LNCaP clone FGC (cell line): ENCODE measurements around the gene UTP20.

Experiments
- DNase-seq: peaks from one replicate; pipeline ENCODE4 v3.0.0-alpha.2; 2011; ENCODE audit warnings: low read depth
- H3K4me3 ChIP-seq: 2 replicates; pipeline ENCODE4 v1.5.1; 2011; ENCODE audit warnings: mild to moderate bottlenecking, low read depth, low read length, control low read depth
- TF ChIP-seq, protein P1 (sequence below): IDR thresholded peaks from 2 replicates; pipeline ENCODE4 v1.5.1; 2012; ENCODE audit warnings: mild to moderate bottlenecking; ENCODE audit not compliant: control insufficient read depth, insufficient read depth; ENCODE audit errors: extremely low read depth

Gene UTP20

DNA sequence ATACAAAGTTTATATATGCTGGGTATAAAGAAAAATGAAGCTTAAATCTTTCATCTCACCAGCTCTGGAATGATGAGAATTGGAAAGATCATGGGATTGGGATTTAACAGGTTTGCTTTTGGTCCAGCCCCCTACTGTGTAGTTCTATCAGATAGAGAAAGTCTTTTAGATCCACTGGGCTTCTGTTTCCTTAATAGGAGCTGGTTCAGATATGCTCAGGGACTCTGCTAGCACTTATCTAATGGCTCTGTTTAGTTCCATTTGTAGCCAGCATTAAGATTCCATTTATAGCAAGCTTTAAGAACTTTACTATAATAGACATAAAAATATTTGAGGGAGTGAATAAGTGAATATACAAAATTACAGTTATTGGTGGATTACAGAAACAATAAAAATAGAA lies 42.6 kb downstream of the UTP20 start:
- TF ChIP-seq, protein P1, sequence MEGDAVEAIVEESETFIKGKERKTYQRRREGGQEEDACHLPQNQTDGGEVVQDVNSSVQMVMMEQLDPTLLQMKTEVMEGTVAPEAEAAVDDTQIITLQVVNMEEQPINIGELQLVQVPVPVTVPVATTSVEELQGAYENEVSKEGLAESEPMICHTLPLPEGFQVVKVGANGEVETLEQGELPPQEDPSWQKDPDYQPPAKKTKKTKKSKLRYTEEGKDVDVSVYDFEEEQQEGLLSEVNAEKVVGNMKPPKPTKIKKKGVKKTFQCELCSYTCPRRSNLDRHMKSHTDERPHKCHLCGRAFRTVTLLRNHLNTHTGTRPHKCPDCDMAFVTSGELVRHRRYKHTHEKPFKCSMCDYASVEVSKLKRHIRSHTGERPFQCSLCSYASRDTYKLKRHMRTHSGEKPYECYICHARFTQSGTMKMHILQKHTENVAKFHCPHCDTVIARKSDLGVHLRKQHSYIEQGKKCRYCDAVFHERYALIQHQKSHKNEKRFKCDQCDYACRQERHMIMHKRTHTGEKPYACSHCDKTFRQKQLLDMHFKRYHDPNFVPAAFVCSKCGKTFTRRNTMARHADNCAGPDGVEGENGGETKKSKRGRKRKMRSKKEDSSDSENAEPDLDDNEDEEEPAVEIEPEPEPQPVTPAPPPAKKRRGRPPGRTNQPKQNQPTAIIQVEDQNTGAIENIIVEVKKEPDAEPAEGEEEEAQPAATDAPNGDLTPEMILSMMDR: no peak
- DNase-seq: no peak
- no peak overlapping the region for H3K4me3 ChIP-seq

DNA sequence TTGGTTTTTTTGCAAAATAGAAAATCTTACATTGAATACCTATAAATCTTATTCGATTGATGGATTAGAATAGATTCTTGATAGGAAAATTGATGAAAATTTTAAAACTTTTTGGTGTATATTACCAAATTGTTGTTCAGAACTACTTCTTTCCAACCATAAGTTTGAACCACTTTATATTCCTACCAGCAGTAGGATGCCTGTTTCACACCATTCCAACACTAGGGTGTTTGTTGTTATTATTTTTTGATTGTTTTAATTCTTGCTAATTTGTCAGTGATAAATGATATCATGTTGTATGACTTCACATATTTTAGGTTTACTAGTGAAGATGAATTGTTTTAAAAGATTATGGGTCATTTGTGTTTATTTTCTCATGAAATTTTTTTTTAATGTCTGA lies 43.4 kb downstream of the UTP20 start:
- DNase-seq: no peak
- TF ChIP-seq, protein P1: no peak
- H3K4me3 ChIP-seq: no peak overlapping the region

DNA sequence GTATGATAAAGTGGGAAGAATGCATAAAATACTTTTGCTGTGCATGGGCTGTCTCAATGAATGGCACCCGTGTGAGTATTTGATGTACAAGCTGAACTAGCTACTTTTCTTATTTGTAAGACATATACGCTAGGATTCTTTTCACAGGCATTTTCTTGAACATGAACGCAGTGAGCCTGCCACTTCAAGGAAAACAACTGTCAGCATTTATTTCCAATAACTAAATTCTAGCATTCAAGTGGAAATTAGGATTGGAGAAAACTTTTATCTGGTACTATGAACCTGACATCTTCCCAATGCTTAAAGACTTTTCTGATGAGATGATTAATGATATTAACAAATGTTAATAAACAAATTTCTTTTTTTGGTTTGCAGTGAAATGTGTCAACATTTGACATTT lies 45.7 kb downstream of the UTP20 start:
- no peak overlapping the region for H3K4me3 ChIP-seq
- DNase-seq: no peak
- TF ChIP-seq, protein P1: no peak

DNA sequence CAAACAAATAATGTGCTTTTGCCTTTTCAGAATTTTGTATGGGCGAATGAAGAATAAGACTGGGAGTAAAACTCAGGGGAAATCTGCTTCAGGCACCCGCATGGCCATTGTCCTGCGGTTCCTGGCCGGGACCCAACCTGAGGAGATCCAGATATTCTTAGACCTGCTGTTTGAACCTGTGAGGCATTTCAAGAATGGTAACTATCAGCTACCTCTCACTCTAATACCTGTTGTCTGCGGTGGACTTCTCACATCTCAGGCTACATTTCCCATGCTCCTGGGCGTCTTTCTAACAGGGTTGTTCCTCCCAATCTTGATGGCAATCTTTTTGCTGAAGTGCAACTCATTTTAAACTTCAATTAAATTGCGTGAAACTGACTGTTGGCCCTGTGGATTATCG lies 47.1 kb downstream of the UTP20 start:
- no peak overlapping the region for H3K4me3 ChIP-seq
- TF ChIP-seq, protein P1: no peak
- DNase-seq: no peak

DNA sequence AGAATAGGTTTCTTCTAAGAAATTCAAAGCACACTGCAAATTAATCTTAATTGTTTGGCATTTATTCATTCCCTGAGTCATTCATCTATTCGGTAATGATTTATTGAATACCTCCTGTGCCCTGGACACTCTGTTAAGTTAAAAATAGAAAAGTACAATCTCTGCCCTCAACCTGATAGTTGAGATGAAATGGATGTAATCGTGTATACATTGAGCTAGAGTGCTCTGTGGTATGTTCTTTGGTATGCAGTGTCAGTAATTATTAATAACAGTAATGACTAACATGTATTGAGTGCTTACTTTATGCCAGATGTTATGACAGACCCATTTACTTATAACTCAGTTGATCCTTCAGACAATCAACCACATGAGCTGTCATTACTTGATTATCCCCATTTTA lies 47.6 kb downstream of the UTP20 start:
- no peak for DNase-seq
- TF ChIP-seq, protein P1: no peak
- no peak overlapping the region for H3K4me3 ChIP-seq

DNA sequence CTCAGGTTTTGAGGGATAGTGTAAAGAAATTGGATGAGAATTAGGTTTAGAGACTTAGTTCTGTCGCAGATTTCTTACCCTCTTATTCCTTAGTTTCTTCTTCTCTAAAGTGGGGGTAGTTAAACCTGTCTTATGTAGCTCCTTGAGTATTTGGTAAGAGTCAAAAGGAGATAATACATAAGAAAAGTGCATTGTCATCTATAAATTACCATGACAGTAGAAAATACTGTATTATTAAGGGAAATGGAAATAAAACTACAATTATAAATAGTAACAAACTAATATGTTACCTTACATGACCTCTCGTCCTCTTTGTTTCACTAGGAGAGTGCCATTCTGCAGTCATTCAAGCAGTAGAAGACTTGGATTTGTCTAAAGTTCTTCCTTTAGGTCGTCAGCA lies 49.0 kb downstream of the UTP20 start:
- no peak for DNase-seq
- H3K4me3 ChIP-seq: no peak overlapping the region
- TF ChIP-seq, protein P1: no peak

DNA sequence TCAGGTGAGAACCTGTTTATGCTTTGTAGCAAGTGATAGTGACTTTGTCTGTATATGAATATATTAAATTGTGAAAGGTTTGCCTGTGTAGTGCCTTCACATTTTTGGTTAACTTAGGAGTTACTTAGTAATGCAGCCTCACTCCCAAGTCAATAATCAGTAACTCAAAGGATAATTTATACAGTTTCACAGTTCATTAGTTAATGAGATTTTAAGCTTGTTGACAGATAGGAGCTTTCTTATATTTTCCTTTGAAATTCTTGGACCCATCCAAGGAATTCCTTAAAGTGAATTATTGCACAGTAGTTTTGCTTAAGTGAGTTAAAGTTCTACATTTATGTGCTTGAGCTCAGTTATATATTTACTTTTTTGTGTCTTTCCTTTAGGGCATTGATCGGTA lies 50.7 kb downstream of the UTP20 start:
- TF ChIP-seq, protein P1: no peak
- DNase-seq: no peak

More for the DNA sequence above, 50.7 kb downstream of the UTP20 start:
- H3K4me3 ChIP-seq: no peak overlapping the region
